OCI-LY7 (cell line): Measurements from ENCODE around the gene OAS2. TPM values are rescaled to one million over a fixed set of nuclear protein-coding genes. Genes with fewer than 3 reads are reported as not detected.

ENCODE experiments used
- BruUV-seq: library from RNA; stranded (reverse); fragments of 400-500 nt; replicated peaks from 2 replicates; lab custom pipeline; 2021; lab: Mats Ljungman, UMichigan
- CTCF ChIA-PET: fragments of 300-600 bp; sonication (Branson Sonifier 250); formaldehyde crosslinking; loops from one replicate; lab custom pipeline; 2022; ENCODE audit warnings: antibody characterized with exemption; ENCODE audit not compliant: unreplicated experiment; lab: Charles Lee
- POLR2A ChIA-PET: fragments of 300-600 bp; sonication (Branson Sonifier 250); formaldehyde crosslinking; loops from one replicate; lab custom pipeline; 2022; ENCODE audit warnings: antibody characterized with exemption; lab: Charles Lee
- DNase-seq: peaks from one replicate; pipeline ENCODE4 v3.0.0-alpha.2; 2015; ENCODE audit warnings: low spot score
- H2AFZ ChIP-seq: fragments of 200-600 bp; sonication (generic), shearing (Covaris generic); 2 replicates; pipeline ENCODE4 v1.6.1; 2014; ENCODE audit warnings: mild to moderate bottlenecking, antibody characterized with exemption, low read length, moderate library complexity
- H3K27ac ChIP-seq: fragments of 200-600 bp; sonication (generic); 2 replicates; pipeline ENCODE4 v1.5.1; 2014; ENCODE audit warnings: mixed run types, low read depth, mild to moderate bottlenecking, moderate library complexity, low read length, inconsistent platforms; ENCODE audit not compliant: poor library complexity, severe bottlenecking
- H3K36me3 ChIP-seq: fragments of 200-600 bp; sonication (generic); 2 replicates; pipeline ENCODE4 v1.6.1; 2014; ENCODE audit warnings: mild to moderate bottlenecking, antibody characterized with exemption, low read length, moderate library complexity, mixed read lengths; ENCODE audit not compliant: insufficient read depth
- H3K4me1 ChIP-seq: fragments of 200-600 bp; sonication (generic); 2 replicates; pipeline ENCODE4 v1.5.1; 2014; ENCODE audit warnings: mild to moderate bottlenecking, low read length; ENCODE audit not compliant: insufficient read depth, poor library complexity, severe bottlenecking
- H3K4me2 ChIP-seq: fragments of 200-600 bp; sonication (generic); 2 replicates; pipeline ENCODE4 v1.6.1; 2014; ENCODE audit warnings: mild to moderate bottlenecking, low read length
- H3K4me3 ChIP-seq: fragments of 200-600 bp; sonication (generic); 2 replicates; pipeline ENCODE4 v1.5.1; 2014; ENCODE audit warnings: mild to moderate bottlenecking, low read depth, low read length; ENCODE audit not compliant: poor library complexity, severe bottlenecking
- H3K79me2 ChIP-seq: fragments of 200-600 bp; sonication (generic); 2 replicates; pipeline ENCODE4 v1.6.1; 2016; ENCODE audit warnings: low read depth, mild to moderate bottlenecking, low read length, moderate library complexity, mixed read lengths; ENCODE audit not compliant: insufficient read depth
- H3K9me2 ChIP-seq: fragments of 200-600 bp; sonication (generic); 2 replicates; pipeline ENCODE4 v1.6.1; 2016; ENCODE audit warnings: mild to moderate bottlenecking, low read length, mixed read lengths; ENCODE audit not compliant: insufficient read depth
- H3K9me3 ChIP-seq: fragments of 200-600 bp; sonication (generic); 2 replicates; pipeline ENCODE4 v1.6.1; 2014; ENCODE audit warnings: mild to moderate bottlenecking, mixed run types, low read length, mixed read lengths
- H4K20me1 ChIP-seq: fragments of 200-600 bp; sonication (generic); 2 replicates; pipeline ENCODE4 v1.6.1; 2014; ENCODE audit warnings: mild to moderate bottlenecking, antibody characterized with exemption, low read length, moderate library complexity, mixed read lengths; ENCODE audit not compliant: insufficient read depth
- CTCF ChIP-seq: fragments of 200-600 bp; sonication (generic); conservative IDR thresholded peaks from 2 replicates; pipeline ENCODE4 v1.5.1; 2014; ENCODE audit warnings: mild to moderate bottlenecking, antibody characterized with exemption, low read length, moderate library complexity, mixed read lengths
- EZH2phosphoT487 ChIP-seq: fragments of 200-600 bp; sonication (generic); IDR thresholded peaks from 2 replicates; pipeline ENCODE4 v1.6.1; 2018; ENCODE audit warnings: low read depth, borderline replicate concordance, mild to moderate bottlenecking, mixed run types, antibody characterized with exemption, low read length, moderate library complexity, mixed read lengths
- intact Hi-C: fragments of 100-400 bp; cut with micrococcal nuclease; formaldehyde crosslinking; loops from one replicate; pipeline ENCODE4 v1.10.0; 2022; ENCODE audit not compliant: unreplicated experiment
- total RNA-seq, 2 experiments: library from RNA; depleted of rRNA in 1 of 2; stranded (reverse); fragments of >200 nt in 1 of 2; shearing (Covaris generic) in 1 of 2; gene quantifications; 2 replicates each; pipeline ENCODE4 v1.2.3, GENCODE V29; 2014 to 2022

Gene OAS2
- total RNA-seq, 2 experiments from 2014 or later: 33.2 to 46.8 TPM

- H4K20me1 ChIP-seq: no peaks in the 10 kb centered on the region
- intact Hi-C loops: no loop called here
- no peaks in the 10 kb centered on the region for H3K36me3 ChIP-seq
- DNase-seq: no peak
- no peak overlapping the region for H3K4me3 ChIP-seq
- POLR2A ChIA-PET: interaction anchor here (0.8 kb wide), 1 partner anchor 17 kb away, joined by 3 read pairs; no protein-coding TSS in a partner anchor
- TF ChIP-seq EZH2phosphoT487 (no peak), CTCF (no peak)
- CTCF ChIA-PET: no interaction called here
- H3K4me1 ChIP-seq: peaks cover 8% of the 10 kb centered on the region
- no TSS peak for BruUV-seq
- no peak overlapping the region for H3K4me2 ChIP-seq
- H3K9me2 ChIP-seq: no peaks in the 10 kb centered on the region
- no peak overlapping the region for H2AFZ ChIP-seq
- no peak overlapping the region for H3K27ac ChIP-seq
- no peaks in the 10 kb centered on the region for H3K79me2 ChIP-seq
- no peaks in the 10 kb centered on the region for H3K9me3 ChIP-seq
Observed at GRCh38 chr12:112965643-112966042, 12.7 kb upstream of the OAS2 start.

GRCh38 chr12:112967306-112967705 lies 11.0 kb upstream of the OAS2 start:
- Histone ChIP-seq H3K4me3 (no peak overlapping the region), H2AFZ (no peak overlapping the region), H3K9me3 (no peaks in the 10 kb centered on the region), H3K27ac (no peak overlapping the region), H3K9me2 (no peaks in the 10 kb centered on the region), H3K4me1 (no peaks in the 10 kb centered on the region), H3K79me2 (no peaks in the 10 kb centered on the region), H3K4me2 (no peak overlapping the region), H3K36me3 (no peaks in the 10 kb centered on the region), H4K20me1 (no peaks in the 10 kb centered on the region)
- no peak for TF ChIP-seq EZH2phosphoT487
- TF ChIP-seq CTCF: no peak
- DNase-seq: no peak
- ChIA-PET POLR2A (no interaction called here), CTCF (no interaction called here)
- intact Hi-C loops: no loop called here
- BruUV-seq: no TSS peak

GRCh38 chr12:112967858-112968257 lies 10.5 kb upstream of the OAS2 start:
- no peaks in the 10 kb centered on the region for H3K79me2 ChIP-seq
- no peak overlapping the region for H2AFZ ChIP-seq
- no peak for TF ChIP-seq CTCF
- TF ChIP-seq EZH2phosphoT487: no peak
- H3K9me2 ChIP-seq: no peaks in the 10 kb centered on the region
- H4K20me1 ChIP-seq: no peaks in the 10 kb centered on the region
- H3K4me1 ChIP-seq: no peaks in the 10 kb centered on the region
- BruUV-seq: no TSS peak
- no peak overlapping the region for H3K4me2 ChIP-seq
- DNase-seq: no peak
- no peaks in the 10 kb centered on the region for H3K9me3 ChIP-seq
- H3K27ac ChIP-seq: no peak overlapping the region
- ChIA-PET CTCF (no interaction called here), POLR2A (no interaction called here)
- intact Hi-C loops: no loop called here
- H3K36me3 ChIP-seq: no peaks in the 10 kb centered on the region
- no peak overlapping the region for H3K4me3 ChIP-seq
